Activated T-cell treated with anti-CD3 and anti-CD28 coated beads for 1 hour (primary cell): ENCODE data around the gene PHYHD1.
A peak's percentile ranks its signal among the peaks of the same experiment; 100 is the strongest.
"Not testable (repeated sequence)": the region's sequence is repeated elsewhere in the genome, so short reads cannot be mapped to it uniquely, and the experiment has no call there.

Experiments used
- DNase-seq: peaks from one replicate; pipeline ENCODE4 v3.0.0-alpha.2; 2020; ENCODE audit warnings: low read depth

The PHYHD1 gene

DNA sequence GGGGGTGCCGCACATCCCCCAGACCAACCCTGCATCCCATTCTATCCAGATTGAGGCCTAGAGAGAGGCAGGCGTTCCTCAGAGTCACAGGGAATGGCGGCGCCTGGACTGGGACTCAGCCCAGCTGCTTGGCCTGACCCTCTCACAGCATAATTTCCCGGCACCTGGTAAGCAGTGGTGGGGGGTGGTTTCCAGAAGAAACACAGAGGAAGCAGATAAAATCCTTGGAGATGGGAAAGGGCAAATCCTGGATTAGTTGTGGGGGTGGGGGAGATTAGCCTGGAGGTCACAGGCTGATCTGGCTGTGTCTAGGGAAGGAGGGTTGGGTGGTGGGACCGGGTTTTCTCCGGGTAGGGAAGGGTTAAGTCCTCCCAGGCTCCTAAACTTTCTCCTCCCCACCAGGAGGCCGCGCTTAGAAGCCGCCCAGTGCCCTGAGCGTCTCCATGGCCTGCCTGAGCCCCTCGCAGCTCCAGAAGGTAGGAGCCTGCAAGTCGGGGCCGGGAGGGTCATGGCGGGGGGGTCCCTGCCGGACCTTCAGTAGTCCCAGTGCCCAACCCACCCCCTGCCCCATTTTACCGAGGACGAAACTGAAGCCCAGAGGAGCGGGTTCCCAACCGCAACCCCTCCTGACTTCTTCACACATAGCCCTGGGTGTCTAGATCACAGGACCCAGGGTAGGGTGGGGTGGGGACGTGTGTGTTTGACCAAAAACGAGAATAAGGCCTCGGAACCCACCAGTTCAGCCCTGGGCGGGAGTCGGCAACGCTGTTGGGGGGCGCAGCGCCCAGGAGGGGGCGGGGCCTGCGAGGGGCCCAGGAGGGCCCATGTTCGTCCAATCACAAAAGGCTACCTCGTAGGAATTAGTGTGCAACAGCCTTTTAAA is 1.3 kb downstream of the PHYHD1 start:
- DNase-seq = no peak

DNA sequence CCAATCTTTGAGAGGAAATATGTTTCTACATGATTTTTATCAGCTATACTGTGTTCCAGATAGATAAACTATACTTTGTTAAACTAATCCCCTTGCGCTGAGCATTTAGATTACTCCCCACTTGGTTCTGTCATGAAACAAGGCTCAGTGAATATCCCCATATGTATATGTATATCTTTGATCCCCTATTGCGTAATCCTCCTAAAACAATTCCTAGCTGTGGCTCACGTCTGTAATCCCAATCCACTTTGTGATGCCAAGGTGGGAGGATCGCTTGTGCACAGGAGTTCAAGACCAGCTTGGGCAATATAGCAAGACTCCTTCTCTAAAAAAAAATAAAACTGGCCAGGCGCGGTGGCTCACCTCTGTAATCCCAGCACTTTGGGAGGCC is 2.7 kb downstream of the PHYHD1 start:
- no peak for DNase-seq

DNA sequence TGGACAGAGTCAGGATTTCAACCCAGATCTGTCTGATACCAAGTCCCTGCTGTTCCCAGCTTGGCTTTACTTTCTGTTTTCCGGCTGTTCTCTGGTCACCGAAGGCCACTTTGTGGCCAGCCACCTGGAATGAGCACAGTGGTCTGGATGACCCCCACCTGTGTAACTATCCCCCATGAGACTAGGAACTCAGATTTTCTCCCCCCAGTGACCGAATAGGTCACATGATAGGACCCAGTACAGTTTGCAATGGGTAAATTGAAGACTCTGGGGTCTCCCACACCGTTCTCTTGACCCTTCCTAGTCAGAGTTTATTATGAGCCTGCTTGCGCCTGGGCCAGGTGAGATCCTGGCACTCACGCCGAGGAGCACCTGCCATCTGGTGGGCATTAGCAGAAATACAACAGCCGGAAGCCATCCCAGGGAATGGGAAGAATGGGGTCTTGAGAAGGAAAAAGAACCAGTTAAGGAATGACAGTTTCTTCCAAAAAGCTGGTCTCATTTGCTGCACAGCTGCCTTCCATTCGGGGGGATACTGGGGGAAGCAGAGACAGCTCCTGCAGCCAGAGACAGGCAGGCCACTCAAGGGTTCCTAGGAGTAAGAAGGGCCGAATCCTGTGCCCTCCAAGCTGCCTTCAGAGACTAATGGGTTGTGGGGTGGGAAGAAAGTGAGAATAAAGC is 7.1 kb downstream of the PHYHD1 start:
- peak; percentile 41 for DNase-seq

DNA sequence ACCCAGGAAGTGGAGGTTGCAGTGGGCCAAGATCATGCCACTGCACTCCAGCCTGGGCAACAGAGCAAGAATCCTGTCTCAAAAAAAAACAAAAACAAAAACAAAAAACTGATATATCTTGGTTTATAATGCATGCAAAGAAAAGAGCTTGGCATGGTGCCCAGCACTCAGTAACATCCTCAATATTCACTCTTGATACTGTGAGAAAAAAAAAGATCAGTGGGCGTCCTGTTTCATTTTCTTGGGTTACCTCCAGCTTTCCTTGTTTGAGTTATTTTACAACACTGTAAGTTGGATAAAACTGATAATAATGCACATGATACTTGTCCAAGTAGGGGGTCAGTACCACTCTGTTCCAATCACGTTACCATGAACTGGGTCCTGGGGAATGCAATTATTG is 7.8 kb downstream of the PHYHD1 start:
- no peak for DNase-seq

DNA sequence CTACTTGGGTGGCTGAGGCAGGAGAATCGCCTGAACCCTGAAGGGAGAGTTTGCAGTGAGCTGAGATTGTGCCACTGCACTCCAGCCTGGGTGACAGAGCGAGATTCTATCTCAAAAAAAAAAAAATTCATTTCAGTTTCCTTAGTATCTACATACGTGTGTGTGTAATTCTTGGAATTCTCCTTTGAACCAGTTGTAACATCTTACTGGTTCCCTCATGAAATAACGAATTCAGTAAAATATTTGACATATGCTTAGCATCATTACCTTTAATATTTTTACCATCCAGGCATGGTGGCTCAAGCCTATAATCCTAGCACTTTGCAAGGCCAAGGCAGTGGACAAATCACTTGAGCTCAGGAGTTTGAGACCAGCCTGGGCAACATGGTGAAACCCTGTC is 8.8 kb downstream of the PHYHD1 start:
- no peak for DNase-seq

DNA sequence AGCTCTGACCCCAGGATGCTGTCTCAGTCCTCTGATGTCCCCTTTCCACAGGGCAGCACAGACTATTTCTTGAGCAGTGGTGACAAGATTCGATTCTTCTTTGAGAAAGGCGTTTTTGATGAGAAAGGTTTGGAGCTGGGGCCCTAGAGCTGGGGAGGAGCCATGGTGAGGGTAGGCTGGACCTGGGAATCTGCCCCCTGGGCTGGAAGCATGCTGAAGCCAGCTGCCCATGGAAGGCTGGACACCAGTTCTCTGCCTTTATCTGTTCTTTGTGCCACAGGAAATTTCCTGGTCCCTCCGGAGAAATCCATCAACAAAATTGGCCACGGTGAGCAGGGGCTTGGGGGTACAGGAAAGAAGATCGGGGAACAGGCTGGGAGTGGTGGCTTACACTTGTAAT is 12.9 kb downstream of the PHYHD1 start:
- DNase-seq = no peak

DNA sequence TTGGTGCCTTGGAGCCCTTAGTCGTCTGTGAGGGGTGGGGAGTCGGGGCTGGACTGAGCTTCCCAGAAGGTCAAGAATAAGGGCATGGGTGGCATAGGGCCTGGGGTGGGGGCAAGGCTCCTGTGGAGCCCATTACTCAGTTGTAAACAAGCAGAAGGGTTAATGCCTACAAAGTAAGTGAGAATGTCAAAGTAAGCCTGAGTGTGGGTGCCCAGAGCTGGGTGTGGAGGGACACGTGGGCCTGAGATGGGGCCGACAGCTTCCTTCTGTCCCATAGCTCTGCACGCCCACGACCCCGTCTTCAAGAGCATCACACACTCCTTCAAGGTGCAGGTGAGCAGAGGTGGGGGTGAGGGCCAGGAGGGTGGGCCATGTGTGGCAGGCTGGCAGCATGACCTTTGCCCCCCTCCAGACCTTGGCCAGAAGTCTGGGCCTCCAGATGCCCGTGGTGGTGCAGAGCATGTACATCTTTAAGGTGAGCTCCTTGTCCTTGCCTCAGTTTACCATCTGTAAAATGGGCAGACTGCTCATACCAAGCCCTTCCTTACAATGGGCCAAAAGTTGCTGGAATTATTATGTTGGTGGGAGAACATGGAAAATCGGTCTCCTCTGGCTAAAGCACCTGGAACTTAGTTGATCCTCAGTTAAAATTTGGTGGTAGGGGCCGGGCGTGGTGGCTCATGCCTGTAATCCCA is 15.5 kb downstream of the PHYHD1 start:
- no peak for DNase-seq

DNA sequence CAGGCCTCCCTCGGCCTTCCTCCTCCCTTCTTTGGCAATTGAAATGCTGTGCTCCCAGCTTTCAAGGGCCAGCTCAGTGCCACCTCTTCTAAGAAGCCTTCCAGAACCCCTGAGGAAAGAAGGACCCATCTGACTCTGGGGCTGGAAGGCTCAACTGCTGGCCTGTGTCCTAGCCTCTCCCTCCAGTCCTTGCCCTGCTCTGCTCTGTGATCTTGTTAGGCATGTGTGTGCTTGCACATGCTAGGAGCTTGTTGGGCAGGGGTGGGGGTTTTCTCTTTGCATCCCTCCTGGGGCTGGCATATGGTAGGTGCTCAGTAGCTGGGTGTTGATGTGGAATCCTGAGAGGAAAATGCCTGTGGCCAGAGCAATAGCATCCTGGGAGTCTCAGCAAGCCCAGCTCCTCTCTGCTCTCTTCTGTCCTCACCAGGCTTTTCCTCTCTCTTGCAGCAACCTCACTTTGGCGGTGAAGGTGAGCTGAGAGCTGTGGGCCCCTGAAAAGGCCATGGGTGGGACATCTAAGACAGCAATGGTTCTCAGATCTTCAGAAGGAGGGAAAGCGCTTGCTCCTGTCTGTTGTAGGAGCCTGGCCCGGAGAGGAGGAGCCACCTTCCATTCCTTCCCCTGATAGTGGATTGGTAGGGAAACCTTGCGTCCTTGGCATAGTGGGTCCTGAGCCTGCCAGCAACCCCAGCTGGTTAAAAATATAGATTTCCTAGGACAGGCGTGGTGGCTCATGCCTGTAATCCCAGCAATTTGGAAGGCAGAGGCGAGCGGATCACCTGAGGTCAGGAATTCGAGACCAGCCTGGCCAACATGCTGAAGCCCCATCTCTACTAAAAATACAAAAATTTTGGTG is 16.8 kb downstream of the PHYHD1 start:
- no peak for DNase-seq

DNA sequence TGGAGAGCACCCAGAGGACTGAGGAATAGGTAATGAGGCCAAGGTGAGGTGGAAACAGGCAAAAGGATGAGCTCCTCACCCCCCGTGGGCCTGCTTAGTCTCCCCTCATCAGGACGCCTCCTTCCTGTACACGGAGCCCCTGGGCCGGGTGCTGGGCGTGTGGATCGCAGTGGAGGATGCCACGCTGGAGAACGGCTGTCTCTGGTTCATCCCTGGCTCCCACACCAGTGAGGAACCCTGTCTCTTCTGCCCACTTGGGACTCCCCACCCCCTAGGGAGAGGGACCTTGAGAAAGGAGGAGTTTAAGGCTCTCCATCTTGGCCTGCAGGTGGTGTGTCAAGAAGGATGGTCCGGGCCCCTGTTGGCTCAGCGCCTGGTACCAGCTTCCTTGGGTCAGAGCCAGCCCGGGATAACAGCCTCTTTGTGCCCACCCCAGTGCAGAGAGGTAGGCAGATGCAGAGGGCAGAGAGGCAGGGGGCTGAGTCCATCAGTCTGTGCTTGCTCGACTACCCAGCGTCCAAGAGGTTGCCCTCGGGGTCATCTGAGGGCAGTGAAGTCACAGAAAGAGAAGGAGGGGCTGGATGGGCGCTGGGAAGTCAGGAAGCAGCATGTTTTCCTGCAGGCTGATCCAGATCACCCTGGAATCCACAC is 19.6 kb downstream of the PHYHD1 start:
- DNase-seq = no peak

DNA sequence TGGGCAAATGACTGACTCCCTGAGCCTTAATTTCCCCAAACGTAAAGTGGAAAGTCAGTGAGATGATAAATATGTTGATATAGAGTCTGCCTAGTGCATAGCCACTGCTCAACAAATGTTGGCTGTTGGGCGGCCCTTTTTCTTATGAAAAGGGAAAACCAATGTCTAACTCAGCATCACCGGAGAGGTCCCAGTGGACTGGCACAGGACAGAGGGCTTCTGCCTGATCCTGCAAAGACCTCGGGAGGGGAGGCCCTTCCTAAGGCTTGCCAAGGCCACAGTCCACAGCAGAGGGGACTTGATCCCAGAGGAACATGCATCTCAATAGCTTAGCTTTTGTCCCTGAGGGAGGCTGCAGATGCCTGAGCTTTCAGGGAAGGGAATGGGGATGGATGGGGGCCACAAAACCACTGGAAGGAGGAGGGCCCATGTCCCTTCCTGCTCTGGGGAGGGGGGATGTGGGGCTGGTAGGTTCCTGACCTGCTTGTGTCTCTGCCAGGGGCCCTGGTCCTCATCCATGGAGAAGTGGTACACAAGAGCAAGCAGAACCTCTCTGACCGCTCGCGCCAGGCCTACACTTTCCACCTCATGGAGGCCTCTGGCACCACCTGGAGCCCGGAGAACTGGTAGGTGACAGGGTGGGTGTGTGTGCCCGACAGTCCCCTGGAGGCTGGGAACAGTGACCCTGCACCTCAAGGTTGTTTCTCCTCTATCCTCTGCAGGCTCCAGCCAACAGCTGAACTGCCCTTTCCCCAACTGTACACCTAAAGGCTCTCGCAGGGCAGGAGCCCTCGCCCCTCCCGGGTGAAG is 20.4 kb downstream of the PHYHD1 start:
- DNase-seq = no peak

DNA sequence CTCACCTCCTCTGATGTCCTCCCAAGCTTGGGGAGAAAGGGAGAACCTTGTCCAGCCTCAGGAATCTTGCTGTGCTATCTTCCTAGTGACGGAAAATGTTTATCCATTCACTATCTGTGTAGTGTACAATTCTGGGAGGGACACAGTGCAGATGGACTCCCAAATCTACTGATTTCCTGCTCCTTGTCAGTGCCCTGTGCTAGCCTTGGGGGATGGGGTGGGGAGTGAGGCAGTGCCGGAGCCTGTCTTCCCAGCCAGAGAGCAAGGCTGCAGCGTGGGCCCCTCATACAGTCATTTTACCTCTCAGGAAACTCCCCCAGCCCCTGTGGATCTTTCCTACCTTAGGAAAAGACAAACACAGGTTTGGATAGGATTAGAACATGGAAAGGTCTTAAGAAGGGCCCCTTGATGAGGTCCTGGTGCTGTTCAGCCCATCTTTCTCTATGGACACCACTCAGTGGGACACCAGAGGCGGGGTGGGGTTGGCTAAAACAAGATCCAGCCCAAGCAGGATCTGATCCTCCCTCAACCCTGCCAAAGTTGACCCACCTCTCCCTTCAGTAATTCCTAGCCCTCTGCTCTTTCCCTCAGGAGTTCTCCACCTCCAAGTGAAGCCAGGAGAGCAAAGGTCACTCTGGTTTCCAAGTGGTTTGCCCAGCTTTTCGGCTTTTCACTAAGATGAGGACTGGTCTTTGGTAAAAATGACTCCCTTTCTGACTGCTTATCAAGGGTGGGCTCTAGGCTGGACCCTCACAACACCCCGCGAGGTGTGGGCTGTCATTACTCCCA is 23.2 kb downstream of the PHYHD1 start:
- no peak for DNase-seq

DNA sequence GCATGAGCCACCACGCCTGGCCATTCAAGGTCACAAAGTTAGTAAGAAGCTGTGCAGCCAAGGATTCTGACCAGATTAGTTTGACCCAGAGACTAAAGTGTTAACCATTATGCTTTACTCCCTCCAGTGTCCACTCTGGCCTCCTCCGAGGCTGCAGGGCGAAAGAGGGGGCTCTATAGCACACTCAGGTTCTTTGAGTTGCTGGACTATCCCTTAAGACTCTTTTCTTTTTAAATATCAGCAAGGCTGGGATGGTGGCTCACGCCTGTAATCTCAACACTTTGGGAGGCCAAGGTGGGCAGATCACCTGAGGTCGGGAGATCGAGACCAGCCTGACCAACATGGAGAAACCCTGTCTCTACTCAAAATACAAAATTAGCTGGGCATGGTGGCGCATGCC is 24.2 kb downstream of the PHYHD1 start:
- not testable (repeated sequence) for DNase-seq

DNA sequence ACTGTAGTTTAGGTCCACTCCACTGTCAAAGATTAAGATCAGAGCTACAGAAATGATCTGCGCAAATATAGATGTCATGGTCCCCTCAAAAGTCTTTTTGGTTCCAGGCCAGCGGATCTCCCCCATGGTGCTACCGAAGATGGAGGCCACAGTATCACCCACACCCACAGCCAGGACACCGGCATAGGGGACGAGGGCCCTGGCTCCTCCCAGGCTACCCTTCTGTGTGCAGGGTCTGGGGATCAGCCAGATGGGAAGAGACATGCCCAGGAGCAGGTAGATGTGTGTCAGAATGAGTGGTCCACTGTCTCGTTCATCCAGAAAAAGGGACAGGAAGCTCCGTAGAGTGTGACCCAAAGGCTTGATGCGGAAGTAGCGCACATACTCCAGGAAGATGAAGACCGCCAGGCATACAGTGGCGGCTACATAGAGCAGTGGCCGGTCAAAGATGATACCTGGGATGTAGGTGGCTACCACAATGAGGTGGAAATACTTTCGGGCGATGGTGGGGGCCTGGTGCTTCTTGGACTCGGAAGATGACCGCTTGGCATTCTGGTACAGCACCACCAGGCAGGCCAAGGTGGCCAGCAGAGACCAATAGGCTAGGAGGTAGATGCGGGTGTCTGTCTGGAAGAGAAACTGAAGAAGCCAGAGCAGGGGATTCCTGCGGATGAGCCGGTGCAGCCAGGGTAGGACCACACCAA is 25.2 kb downstream of the PHYHD1 start:
- no peak for DNase-seq

DNA sequence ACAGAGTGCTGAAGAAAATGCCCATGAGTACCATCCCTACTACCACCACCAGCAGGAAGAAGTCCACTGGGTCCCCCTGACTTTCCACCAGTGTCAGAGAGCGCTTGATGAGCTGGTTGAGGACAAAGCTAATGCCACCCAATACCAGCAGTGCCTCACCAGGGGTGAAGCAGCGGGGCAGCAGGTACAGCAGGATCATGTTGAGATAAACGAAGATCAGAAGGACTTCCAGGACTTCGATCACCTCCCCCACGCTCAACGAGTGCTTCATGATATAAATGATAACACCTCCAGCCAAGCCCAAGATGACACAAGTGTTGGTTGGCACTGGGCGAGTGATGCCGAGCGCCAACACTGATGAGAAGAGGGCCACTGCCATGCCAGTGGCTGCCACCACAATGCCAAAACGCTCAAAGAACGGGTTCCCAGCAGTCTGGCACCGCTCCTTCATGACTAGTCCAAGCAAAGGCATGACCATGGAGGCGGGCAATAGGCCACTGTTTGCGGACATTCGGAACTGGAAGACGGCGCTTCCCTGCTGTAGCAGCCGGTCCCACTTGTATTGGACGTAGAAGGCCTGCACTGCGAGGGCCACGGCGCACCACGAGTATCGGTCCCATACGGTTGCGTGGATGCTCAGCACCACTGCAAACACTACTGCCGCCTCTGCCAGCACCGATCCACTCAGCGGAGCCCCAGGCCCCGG is 25.9 kb downstream of the PHYHD1 start:
- DNase-seq = no peak

DNA sequence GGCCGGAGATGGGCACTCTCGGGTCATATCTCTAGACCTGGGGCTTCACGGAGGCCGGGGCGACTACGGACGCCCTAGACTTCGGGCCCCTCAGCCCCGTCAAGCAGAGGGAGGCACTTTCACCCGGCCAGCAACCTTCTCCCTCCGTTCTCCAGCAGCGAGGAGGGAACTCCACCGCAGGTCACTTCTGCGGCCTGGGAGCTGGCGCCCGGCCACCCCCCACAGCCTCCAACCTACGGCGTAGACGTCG is 26.4 kb downstream of the PHYHD1 start:
- DNase-seq = no peak

DNA sequence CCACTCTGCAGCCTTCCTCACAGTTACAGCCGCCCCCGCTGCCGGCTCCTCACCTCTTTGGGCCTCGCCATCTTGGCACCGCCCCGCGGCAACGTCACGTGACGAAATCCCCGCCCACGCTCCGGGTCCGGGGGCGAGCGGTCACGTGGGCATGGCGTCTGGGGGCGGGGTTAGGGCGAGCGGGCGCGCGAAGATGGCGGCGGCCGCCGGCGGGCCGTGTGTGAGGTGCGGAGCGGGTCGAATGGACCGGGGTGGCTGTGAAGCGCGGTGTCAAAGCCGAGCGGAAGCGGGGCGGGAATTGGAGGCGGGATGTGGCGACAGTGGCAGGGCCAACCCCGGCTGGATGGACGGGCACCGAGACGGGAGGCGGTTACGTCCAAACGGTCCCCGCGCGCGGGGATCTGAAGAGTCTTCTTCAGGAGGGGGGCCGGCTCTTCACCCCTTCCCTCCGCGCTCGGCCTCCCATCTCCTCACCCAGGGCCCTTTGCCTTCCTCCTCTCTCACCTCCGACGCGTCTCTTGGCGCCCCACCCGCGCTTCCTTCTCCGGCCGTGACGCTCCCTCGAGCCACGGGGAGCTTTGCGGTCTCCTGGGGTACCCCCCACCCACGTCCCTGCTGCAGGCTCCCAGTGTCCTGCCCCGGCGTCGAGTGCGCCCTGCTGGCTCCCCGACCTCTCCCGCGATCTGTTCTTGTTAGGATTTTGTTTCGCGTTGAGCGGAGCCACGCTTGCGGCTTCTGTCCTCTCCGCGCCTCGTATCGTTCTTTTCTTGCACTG is 26.9 kb downstream of the PHYHD1 start, which contains the start of the genes DOLK and NUP188:
Gene DOLK (minus strand): TSS at position 77 of the 775 bp plus-strand sequence. CDS start 300 bp downstream, outside the sequence.
Gene NUP188 (plus strand): TSS at position 173 of the 775 bp plus-strand sequence. CDS start 21 bp downstream, at position 194.
- peak; percentile 100 for DNase-seq

DNA sequence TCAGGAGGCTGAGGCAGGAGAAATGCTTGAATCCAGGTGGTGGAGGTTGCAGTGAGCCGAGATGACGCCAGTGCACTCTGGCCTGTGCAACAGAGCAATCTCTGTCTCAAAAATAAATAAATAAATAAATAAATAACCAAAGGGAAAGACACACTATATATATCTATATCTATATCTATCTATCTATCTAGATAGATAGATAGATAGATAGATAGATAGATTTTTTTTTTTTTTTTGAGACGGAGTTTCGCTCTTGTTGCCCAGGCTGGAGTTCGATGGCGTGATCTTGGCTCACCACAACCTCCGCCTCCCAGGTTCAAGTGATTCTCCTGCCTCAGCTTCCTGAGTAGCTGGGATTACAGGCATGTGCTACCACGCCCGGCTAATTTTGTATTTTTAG is 40.6 kb downstream of the PHYHD1 start:
- DNase-seq = not testable (repeated sequence)

DNA sequence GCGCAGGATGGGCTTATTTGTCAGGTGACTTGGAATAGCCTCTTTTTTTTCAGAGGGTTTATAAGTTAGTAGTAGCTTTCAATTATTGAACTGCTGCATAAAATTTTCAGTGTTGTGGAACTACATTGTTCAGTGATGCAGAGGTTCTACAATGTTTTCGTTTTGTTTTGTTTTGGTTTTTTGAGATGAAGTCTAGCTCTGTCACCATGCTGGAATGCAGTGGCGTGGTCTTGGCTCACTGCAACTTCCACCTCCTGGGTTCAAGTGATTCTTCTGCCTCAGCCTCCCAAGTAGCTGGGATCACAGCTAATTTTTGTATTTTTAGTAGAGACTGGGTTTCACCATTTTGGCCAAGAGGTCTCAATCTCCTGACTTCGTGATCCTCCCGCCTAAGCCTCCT is 48.7 kb downstream of the PHYHD1 start:
- no peak for DNase-seq
